Stimulated activated naive CD8-positive, alpha-beta T cell treated with anti-CD3 and anti-CD28 coated beads, Interleukin-15, amount 100 ng/mL, for 72 hours (primary cell): ENCODE data around the gene ARAP1.
A peak's percentile ranks its signal among the peaks of the same experiment; 100 is the strongest.

Source experiments
- ATAC-seq: fragments of 150-1000 bp; cut with Tn5 transposase; 2 replicates; pipeline ENCODE4 v1.10.0; 2021; ENCODE audit warnings: mild to moderate bottlenecking, moderate library complexity
- DNase-seq, 2 donors: peaks; one replicate each; pipeline ENCODE4 v3.0.0; 2021 to 2022
- H3K27ac Mint-ChIP-seq, 2 donors: one replicate each; pipeline ENCODE4 v1.8.0; 2022; ENCODE audit warnings: mild to moderate bottlenecking in 2 of 2, mixed read lengths in 2 of 2, moderate library complexity in 2 of 2
- H3K27me3 Mint-ChIP-seq: one replicate; pipeline ENCODE4 v1.8.0; 2022; ENCODE audit warnings: mixed read lengths
- H3K4me1 Mint-ChIP-seq: one replicate; pipeline ENCODE4 v1.8.0; 2022; ENCODE audit warnings: mild to moderate bottlenecking, mixed read lengths
- H3K4me3 Mint-ChIP-seq, 2 donors: one replicate each; pipeline ENCODE4 v1.8.0; 2022; ENCODE audit warnings: mild to moderate bottlenecking in 2 of 2, mixed read lengths in 2 of 2, moderate library complexity in 1 of 2
- H3K9me3 Mint-ChIP-seq, 2 donors: one replicate each; pipeline ENCODE4 v1.8.0; 2022; ENCODE audit warnings: mixed read lengths in 2 of 2

The ARAP1 gene

DNA sequence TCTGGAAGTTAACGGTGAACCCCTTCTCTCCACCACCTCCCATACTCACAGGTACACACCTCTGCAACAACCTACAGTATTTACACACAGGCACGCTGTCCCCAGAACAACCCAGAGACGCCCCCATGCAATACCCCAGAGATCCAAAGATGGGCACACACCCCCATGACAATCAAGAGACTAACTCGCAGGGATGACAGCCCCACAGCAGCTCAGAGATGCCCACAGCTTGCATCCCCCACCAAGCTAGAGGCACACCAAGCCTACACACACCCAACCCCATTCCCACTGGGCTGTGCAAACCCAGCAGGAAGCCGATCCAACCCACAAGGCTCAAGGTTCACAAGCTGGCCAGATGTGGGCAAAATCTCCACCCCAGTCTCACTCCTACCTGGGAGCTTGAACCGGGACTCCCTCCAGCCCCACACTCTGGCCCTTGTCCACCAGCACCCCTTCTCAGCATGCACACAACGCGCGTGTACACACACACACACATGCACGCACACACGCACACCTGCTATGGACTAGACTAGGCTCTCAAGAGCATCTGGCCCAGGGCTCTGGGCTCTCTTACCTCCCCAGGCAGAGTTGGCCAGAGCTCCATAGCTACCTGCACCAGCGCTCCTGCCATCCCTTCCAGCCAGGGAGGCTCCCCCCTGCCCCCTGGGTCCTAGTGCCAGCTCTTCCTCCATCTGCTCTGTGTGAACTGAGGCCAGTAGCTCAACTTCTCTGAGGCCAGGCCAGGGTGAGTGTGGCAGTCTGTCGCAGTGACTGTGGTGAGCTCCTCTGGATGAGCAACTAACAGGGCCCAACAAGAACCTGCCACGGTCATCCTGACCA lies 30.1 kb upstream of the ARAP1 start:
- Mint-ChIP-seq H3K4me1 (peaks cover 46% of the 10 kb centered on the region), H3K9me3 (no peaks in the 10 kb centered on the region), H3K27ac (peak overlapping the region in 1 of 2 donors; percentile 47), H3K4me3 (peak overlapping the region; percentile 64 to 77), H3K27me3 (peaks cover 15% of the 10 kb centered on the region)
- no peak for DNase-seq
- ATAC-seq: peak; percentile 44

DNA sequence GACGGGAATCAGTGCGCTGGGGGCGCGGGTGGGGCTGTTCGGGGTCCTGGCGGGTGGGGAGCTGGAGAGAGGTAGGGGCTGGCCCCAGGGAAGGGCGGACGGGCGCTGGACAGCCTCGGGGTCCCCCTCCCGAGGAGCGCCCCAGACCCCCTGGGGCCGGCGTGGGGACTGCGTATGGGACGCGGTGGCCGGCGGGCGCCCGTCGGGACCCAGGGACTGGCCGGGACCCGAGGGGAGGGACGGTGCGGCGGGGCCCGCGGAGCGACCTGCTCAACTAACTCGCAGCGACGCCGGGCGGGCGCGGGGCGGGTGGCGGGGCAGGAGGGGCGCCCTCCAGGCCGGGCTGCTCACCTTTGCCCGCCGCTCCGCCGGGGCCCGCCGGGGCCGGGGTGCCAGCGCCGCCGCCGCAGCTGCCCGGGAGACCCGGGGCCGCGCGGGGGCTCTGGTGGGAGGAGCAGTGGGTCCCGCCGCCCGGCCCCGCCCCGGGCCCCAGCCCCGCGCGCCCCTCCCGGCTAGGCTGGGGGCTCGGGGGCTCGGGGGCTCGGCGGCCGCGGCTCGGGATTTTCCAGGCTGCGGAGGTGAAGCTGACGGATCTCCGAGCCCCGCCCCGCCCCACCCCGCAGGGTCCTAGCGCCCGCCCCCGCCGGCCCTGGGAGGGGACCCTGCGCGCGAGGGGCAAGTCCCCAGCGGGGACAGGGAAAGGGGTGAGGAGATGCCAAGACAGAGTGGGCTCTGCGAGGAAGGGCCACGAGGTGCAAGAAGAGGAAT lies 29.3 kb upstream of the ARAP1 start:
- ATAC-seq: peak; percentile 77
- peaks cover 42% of the 10 kb centered on the region for H3K4me1 Mint-ChIP-seq
- H3K27me3 Mint-ChIP-seq: peaks cover 15% of the 10 kb centered on the region
- no peaks in the 10 kb centered on the region for H3K9me3 Mint-ChIP-seq
- DNase-seq: peak; percentile 29 to 46
- H3K27ac Mint-ChIP-seq: peak overlapping the region; percentile 47 to 48
- H3K4me3 Mint-ChIP-seq: peak overlapping the region; percentile 65 to 83

DNA sequence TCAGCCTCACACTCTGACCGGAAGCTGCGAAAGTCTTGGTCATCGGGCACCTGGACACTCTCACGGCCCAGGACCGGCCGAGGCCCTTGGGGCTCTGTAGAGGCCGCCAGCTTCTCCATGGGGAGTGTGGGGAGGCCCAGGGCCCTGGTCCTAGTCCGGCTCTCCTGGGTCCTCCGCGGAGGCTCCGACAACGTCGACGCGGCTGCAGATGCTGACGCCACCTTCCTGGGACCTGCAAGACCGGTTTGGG lies 28.8 kb upstream of the ARAP1 start:
- Mint-ChIP-seq H3K4me1 (peaks cover 45% of the 10 kb centered on the region), H3K27ac (peak overlapping the region; percentile 43 to 48), H3K4me3 (peak overlapping the region; percentile 65 to 83), H3K9me3 (no peaks in the 10 kb centered on the region), H3K27me3 (peaks cover 15% of the 10 kb centered on the region)
- no peak for DNase-seq
- no peak for ATAC-seq

DNA sequence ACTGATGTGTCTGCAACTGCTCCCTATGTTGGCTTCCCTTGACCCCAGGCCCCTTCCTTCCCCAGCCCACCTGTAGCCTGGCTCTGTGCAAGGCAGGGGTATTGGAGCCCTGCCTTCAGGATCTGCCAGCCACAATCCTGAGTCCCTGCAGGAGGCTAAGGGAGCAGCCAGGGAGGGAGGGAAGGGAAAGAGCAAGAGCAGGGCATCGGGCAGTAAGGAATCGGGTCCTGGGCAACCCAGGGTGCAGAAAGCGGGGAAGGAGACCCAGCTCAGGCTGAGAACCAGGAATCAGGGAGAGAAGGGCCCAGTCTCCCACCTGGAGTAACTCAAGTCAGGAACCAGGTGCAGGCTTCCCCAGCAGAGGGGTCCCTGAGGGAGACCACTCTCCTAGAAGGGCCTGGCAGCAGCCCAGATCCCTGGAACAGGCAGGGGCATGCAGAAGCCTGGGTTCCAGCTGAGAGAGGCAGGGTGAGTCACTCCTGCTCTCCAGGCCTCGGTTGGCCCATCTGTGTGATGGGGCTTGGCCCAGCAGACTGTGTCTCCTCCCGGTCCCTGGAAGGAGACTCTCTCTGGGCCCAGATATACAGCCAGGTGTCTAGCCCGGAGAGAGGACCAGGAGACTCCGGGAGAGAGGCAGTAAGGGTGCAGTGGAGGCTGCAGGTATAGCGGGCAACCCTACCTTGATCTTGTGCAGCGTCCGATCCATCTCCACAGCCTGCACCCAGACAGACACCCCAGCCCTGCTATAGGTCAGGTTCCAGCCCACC lies 28.3 kb upstream of the ARAP1 start:
- Mint-ChIP-seq H3K4me3 (peak overlapping the region; percentile 65 to 83), H3K9me3 (no peaks in the 10 kb centered on the region), H3K4me1 (peaks cover 45% of the 10 kb centered on the region), H3K27me3 (peaks cover 15% of the 10 kb centered on the region), H3K27ac (no peak overlapping the region)
- DNase-seq: no peak
- ATAC-seq: no peak

DNA sequence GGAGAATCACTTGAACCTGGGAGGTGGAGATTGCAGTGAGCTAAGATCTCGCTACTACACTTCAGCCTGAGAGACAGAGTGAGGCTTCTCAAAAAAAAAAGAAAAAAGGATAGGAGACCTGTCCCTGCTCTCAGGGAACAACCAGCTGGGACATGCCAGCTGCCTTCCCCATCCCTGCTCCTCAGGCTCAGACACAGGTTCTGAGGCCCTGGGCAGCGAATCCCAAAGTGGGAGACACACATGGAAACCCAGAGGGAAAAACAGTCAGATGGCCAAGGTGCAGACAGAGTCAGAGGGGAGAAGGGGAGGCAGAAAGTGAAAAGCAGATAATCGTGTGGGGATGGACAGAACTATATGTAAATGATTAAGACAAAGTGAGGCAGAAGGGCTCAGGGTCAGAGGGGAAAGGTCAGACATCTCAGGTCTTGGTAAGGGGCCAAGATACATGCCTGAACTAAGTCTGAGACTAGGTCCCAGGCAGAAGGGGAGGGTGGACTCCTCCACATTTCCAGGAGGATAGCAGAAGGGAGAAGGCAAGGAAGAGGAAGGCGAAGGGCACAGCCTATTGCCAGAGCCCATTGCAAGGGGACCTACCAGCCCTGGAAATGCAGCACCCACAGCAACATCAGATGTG lies 27.4 kb upstream of the ARAP1 start:
- no peak overlapping the region for H3K27ac Mint-ChIP-seq
- H3K27me3 Mint-ChIP-seq: peaks cover 15% of the 10 kb centered on the region

DNA sequence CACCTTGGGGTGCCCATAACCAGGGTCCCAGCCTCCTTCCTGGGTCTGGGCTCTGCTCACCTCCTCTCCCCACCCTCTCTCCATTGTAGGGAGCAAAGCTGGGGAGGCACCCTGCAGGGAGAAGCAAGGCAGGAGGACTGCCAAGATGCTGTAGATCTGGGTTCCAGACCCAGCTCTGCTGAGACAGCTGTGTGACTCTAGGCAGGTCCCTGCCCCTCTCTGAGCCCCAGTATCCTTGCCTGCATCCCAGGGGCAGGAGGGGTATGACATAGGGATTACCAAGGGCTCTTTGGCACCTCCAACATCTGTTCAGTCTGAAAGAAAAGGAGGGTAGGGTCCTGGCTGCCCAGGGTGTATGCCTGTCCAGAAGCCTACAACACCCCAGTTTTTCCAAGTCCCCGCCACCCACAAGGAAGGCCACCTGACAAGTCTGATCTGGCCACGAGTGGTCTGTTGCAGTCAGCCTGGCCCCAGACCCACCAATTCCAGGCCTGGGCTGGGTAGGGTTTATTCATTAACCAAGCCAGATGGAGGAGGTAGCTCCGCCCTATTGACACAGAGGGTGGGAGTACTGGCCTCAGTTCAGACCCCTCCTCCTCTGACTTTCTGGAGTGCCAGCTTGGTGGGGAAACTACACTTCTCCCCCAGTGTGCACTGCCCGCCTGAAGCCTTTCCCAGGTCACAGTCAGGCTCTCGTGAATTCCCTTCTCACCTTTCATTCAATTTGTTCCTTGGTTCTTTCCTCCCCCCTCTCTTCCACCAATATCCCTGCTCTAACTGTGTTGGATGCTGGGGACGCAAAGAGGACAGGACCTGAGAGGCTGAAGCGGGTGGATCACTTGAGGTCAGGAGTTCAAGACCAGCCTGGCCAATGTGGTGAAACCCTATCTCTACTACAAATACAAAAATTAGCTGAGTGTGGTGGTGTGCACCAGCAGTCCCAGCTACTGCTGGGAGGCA lies 26.6 kb upstream of the ARAP1 start:
- Mint-ChIP-seq H3K27ac (no peak overlapping the region), H3K4me3 (no peak overlapping the region), H3K27me3 (peaks cover 15% of the 10 kb centered on the region), H3K4me1 (peaks cover 45% of the 10 kb centered on the region), H3K9me3 (no peaks in the 10 kb centered on the region)
- DNase-seq: no peak
- no peak for ATAC-seq

More for the DNA sequence above, 27.4 kb upstream of the ARAP1 start:
- no peak overlapping the region for H3K4me3 Mint-ChIP-seq
- DNase-seq (no peak), ATAC-seq (no peak)
- no peaks in the 10 kb centered on the region for H3K9me3 Mint-ChIP-seq
- H3K4me1 Mint-ChIP-seq: peaks cover 45% of the 10 kb centered on the region

DNA sequence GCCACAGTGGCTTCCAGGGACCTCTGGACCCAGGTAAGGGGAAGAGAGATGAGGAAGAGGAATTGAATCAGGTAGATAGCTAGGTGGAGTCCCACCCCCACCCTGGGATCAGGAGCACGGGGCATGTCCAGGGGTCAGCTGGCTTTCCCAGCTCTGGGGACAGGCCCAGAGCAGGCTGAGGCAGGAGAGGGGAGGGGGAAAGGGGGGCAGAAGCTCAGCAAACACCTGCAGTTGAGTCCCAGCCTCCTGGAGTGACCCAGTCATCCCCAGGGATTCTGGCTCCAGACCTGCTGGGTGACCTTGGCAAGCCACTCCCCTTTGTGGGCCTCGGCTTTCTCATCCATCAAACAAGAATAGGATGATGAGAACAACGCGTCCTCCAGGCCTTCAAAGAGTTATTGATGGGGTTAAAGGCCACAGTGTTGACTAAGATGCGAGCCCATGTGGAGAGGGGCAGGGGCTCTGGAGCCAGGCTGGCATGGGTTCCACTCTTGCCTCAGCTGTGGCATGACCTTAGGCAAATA lies 25.6 kb upstream of the ARAP1 start:
- H3K27ac Mint-ChIP-seq: no peak overlapping the region
- H3K4me3 Mint-ChIP-seq: no peak overlapping the region
- H3K27me3 Mint-ChIP-seq: peaks cover 9% of the 10 kb centered on the region
- ATAC-seq (no peak), DNase-seq (no peak)
- H3K9me3 Mint-ChIP-seq: no peaks in the 10 kb centered on the region
- H3K4me1 Mint-ChIP-seq: peaks cover 38% of the 10 kb centered on the region

DNA sequence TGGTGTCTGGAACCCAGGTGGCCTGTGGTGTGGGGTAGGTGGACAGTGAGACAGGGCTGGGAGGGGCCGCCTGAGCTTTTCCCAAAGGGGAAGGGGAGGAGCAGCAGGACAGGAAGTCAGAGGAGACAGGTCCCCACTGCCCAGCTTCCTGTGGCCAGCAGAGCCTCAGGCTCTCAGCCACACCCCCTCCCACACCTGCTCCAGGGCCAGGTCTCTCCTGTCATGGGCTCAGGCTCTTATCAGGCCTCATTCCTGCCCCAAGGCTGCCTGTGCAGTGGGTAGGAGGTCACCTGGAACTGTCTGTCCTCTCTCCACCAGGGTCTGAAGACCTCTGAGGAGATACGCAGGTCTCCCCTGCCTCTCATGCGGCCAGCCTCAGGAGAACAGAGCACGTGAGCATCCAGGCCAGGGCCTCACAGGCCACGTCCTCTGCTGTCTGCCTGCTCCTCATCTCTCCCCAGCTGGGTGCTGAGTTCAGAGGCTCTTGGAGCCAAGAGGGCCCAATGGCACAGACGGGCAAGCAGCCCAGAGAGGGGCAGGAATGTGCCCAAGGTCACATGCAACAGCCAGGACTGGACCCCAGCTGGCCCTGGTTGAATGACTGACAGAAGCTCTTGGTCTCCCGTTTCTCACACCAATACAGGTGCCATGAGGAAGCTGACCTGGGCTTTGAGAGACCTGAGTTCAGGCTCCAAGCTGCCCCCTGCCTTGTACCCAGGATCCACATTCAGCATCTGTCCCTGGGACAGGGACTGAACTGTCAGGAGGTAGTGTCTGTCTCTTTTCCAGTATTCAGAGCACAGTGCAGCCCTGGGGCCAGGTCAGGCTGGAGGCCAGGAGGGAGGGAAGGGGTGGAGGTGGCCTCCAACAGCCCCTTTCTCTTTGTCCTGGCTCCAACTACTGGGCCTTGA lies 24.9 kb upstream of the ARAP1 start:
- Mint-ChIP-seq H3K4me3 (no peak overlapping the region), H3K4me1 (peaks cover 31% of the 10 kb centered on the region), H3K9me3 (no peaks in the 10 kb centered on the region), H3K27ac (peak overlapping the region in 1 of 2 donors; percentile 28), H3K27me3 (peaks cover 2% of the 10 kb centered on the region)
- ATAC-seq (no peak), DNase-seq (no peak)

DNA sequence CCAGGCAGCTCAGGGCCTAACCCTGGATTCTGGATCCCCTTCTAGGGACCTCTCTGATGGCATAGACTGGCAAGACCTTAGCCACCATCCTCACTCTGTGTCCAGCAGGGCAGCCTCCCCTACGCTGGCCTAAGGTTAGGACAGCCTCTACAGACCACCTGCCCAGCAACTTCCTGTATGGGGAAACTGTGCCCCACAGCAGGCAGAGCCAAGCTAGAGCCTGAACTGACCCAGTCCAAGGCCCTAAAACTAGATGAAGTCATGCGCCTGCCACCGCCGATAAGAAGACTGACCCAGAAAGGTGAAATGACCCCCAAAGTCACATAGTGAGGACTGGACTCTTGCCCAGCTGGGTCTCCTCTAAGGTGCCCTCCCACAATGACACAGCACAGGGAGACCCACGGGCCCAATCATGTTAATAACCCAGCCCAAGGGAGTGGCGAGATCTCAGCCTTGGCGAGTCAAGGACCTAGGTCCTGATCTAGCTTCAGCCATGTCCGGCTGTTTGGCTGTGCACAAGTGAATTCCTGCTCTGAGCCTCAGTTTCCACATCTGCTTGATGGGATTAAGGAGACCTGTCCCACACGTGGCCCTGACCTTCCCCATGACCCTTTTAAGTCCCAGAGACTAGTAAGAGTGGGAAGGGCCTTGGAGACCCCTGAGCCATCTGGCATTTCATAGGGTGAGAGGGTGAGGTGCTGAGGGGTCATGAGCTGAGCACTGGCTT lies 24.1 kb upstream of the ARAP1 start:
- H3K4me1 Mint-ChIP-seq: peaks cover 27% of the 10 kb centered on the region
- no peak overlapping the region for H3K4me3 Mint-ChIP-seq
- DNase-seq (no peak), ATAC-seq (no peak)
- H3K27me3 Mint-ChIP-seq: no peaks in the 10 kb centered on the region
- no peaks in the 10 kb centered on the region for H3K9me3 Mint-ChIP-seq
- peak overlapping the region; percentile 28 for H3K27ac Mint-ChIP-seq

DNA sequence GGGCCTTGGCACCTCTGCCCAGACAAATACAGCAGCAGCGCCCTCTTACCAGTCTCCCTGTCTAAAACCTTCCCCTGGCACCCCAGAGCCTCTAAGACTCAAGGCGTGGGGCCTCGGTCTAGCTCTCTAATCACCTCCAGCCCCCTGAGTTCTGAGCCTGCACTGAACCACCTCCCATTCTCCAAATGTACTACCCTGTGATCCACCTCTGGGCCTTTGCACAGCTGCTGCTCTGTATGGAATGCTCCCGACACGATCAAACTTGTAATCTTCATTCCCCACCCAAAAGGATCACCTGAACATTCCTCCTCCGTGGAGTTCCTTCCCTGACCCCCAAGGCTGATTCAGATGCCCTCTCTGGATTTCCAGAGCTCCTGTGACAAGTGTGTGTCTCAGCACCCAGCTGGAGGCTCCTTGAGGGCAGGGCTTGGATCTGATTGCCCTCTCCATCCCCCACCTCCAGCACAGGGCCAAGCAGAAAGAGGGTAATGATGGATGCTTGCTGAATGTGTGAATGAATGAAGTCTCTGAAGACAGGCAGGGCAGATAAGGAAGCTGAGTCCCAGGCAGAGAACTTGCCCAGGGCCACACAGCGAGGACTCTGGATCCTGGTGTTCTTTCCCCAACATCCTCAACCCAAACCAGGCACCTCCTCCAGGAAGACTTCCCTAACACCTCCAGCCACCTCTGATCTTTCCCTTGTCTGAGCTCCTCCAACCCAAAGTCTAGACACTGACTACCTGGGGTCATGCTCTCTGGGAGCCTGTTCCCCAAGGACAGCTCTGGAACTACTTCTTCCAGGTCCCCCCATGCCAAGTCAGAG lies 23.3 kb upstream of the ARAP1 start:
- ATAC-seq (no peak), DNase-seq (no peak)
- Mint-ChIP-seq H3K9me3 (no peaks in the 10 kb centered on the region), H3K27ac (peak overlapping the region in 1 of 2 donors; percentile 28), H3K27me3 (no peaks in the 10 kb centered on the region), H3K4me3 (no peak overlapping the region), H3K4me1 (peaks cover 20% of the 10 kb centered on the region)

DNA sequence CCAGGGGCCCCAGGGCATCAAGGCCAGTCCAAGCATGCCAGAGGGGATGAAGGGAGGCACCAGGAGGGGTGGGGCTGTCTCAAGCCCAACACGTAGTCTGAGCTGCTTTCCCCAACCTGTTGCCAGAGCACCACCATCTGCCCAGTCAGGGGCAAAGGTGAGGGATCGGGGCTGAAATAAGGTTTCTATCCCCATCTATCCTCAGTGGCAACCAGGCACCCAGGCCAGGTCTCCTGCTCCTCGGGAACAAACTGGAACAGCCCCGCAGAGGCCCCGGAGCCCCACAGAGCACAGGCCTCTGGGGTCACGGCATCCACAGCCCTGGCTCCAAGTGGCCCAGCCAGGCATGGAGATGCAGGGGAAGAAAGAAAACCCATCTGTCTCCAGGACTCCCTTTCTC lies 22.3 kb upstream of the ARAP1 start:
- Mint-ChIP-seq H3K4me3 (no peak overlapping the region), H3K27ac (no peak overlapping the region), H3K9me3 (no peaks in the 10 kb centered on the region), H3K27me3 (no peaks in the 10 kb centered on the region), H3K4me1 (peaks cover 13% of the 10 kb centered on the region)
- no peak for ATAC-seq
- DNase-seq: no peak

DNA sequence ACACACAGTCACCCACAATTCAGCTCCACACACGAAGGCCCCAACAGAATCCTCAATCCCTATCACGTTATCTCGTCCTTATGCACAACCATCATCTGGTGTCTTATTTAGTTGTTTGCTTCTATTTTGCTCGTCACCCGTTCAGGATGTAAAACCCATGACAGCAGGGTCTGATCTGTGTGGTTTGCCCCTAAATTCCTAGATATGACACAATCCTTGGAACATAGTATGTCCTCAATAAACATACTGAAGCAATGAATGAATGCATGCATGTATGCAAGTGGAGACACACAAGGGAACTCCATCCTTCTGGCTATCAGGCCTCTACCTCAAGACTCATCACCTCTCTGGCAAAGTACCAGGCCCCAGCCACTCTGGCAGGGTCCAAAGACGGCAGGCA lies 21.5 kb upstream of the ARAP1 start:
- no peak overlapping the region for H3K27ac Mint-ChIP-seq
- DNase-seq (no peak), ATAC-seq (no peak)
- no peaks in the 10 kb centered on the region for H3K27me3 Mint-ChIP-seq
- H3K4me3 Mint-ChIP-seq: no peak overlapping the region
- no peaks in the 10 kb centered on the region for H3K9me3 Mint-ChIP-seq
- peaks cover 8% of the 10 kb centered on the region for H3K4me1 Mint-ChIP-seq
